HepG2 (cell line): ENCODE data around the gene SECTM1. TPM values are rescaled to one million over a fixed set of nuclear protein-coding genes. Genes with fewer than 3 reads are reported as not detected.
A peak's percentile ranks its signal among the peaks of the same experiment; 100 is the strongest.

Source experiments
- CENPT ChIP-seq: sonication (generic); formaldehyde crosslinking; IDR thresholded peaks from 2 replicates; pipeline ENCODE4 v1.8.0; 2022; ENCODE audit warnings: low read depth, mild to moderate bottlenecking, moderate library complexity, missing genetic modification reagents
- HMGXB4 ChIP-seq, 2 experiments: sonication (generic) in 1 of 2; formaldehyde crosslinking in 1 of 2; IDR thresholded peaks; 2 replicates each; pipeline versions ENCODE4 v1.4.0 to v1.6.1; 2018 to 2020; ENCODE audit warnings: missing genetic modification reagents in 2 of 2, borderline replicate concordance in 1 of 2, low read depth in 1 of 2, mild to moderate bottlenecking in 1 of 2, missing biosample characterization in 1 of 2
- HNRNPUL1 ChIP-seq: fragments of 200-400 bp; formaldehyde crosslinking; IDR thresholded peaks from 2 replicates; pipeline ENCODE4 v1.6.1; 2017; ENCODE audit warnings: low read depth, mild to moderate bottlenecking, low read length, moderate library complexity
- KAT7 ChIP-seq: IDR thresholded peaks from 2 replicates; pipeline ENCODE4 v1.6.1; 2018; ENCODE audit warnings: borderline replicate concordance, missing compliant biosample characterization
- KDM5B ChIP-seq: sonication (generic); formaldehyde crosslinking; IDR thresholded peaks from 2 replicates; pipeline ENCODE4 v1.4.0; 2020; ENCODE audit warnings: missing genetic modification reagents, mild to moderate bottlenecking, borderline replicate concordance
- MBD4 ChIP-seq: IDR thresholded peaks from 2 replicates; pipeline ENCODE4 v1.6.1; 2012; ENCODE audit warnings: low read length, inconsistent platforms, borderline replicate concordance
- ONECUT2 ChIP-seq: sonication (generic); formaldehyde crosslinking; IDR thresholded peaks from 2 replicates; pipeline ENCODE4 v1.4.0; 2020; ENCODE audit warnings: missing genetic modification reagents
- RFX3 ChIP-seq: IDR thresholded peaks from 2 replicates; pipeline ENCODE4 v1.6.1; 2016; ENCODE audit warnings: missing biosample characterization, missing genetic modification reagents
- SIN3A ChIP-seq: IDR thresholded peaks from 2 replicates; pipeline ENCODE4 v1.6.1; 2011; ENCODE audit warnings: low read depth, mild to moderate bottlenecking, control low read depth, low read length, borderline replicate concordance
- SMARCE1 ChIP-seq: fragments of 450-650 bp; IDR thresholded peaks from 2 replicates; pipeline ENCODE4 v1.6.1; 2017; ENCODE audit warnings: borderline replicate concordance
- TEAD2 ChIP-seq: sonication (generic); formaldehyde crosslinking; IDR thresholded peaks from 2 replicates; pipeline ENCODE4 v1.9.0; 2021; ENCODE audit warnings: missing genetic modification reagents
- TEAD3 ChIP-seq: optimal IDR thresholded peaks from 2 replicates; pipeline ENCODE3; 2016; ENCODE audit warnings: borderline replicate concordance
- THAP9 ChIP-seq: sonication (generic); formaldehyde crosslinking; IDR thresholded peaks from 2 replicates; pipeline ENCODE4; 2020; ENCODE audit warnings: missing genetic modification reagents, mild to moderate bottlenecking, borderline replicate concordance
- ZBTB14 ChIP-seq: sonication (generic); formaldehyde crosslinking; IDR thresholded peaks from 2 replicates; pipeline ENCODE4 v1.4.0; 2020; ENCODE audit warnings: missing genetic modification reagents
- ZBTB21 ChIP-seq: sonication (generic); formaldehyde crosslinking; IDR thresholded peaks from 2 replicates; pipeline ENCODE4 v1.4.0; 2020; ENCODE audit warnings: missing genetic modification reagents
- ZNF136 ChIP-seq: sonication (generic); formaldehyde crosslinking; IDR thresholded peaks from 2 replicates; pipeline ENCODE4 v1.8.1; 2022; ENCODE audit warnings: low read depth, mild to moderate bottlenecking, moderate library complexity, missing genetic modification reagents
- ZNF160 ChIP-seq: sonication (generic); formaldehyde crosslinking; IDR thresholded peaks from 2 replicates; pipeline ENCODE4 v1.8.0; 2022; ENCODE audit warnings: mild to moderate bottlenecking, inconsistent platforms, missing genetic modification reagents
- ZNF274 ChIP-seq: sonication (generic); formaldehyde crosslinking; IDR thresholded peaks from 2 replicates; pipeline ENCODE4 v1.5.1; 2020; ENCODE audit warnings: mild to moderate bottlenecking, missing genetic modification reagents
- ZNF451 ChIP-seq: sonication (generic); formaldehyde crosslinking; IDR thresholded peaks from 2 replicates; pipeline ENCODE4 v1.5.0; 2020; ENCODE audit warnings: mild to moderate bottlenecking, missing genetic modification reagents
- ZNF589 ChIP-seq: sonication (generic); formaldehyde crosslinking; conservative IDR thresholded peaks from 2 replicates; pipeline ENCODE4 v1.8.0; 2022; ENCODE audit warnings: mild to moderate bottlenecking, moderate library complexity, missing genetic modification reagents
- ZNF687 ChIP-seq: sonication (generic); formaldehyde crosslinking; IDR thresholded peaks from 2 replicates; pipeline ENCODE4 v1.5.1; 2020; ENCODE audit warnings: mild to moderate bottlenecking, missing genetic modification reagents, moderate library complexity
- polyA plus RNA-seq, 8 experiments: library from polyadenylated mRNA; depleted of rRNA in 3 of 8; stranded (reverse) in 7 of 8; unstranded in 1 of 8; fragments of >200 nt; fragmentation: Illumina TruSeq in 4 of 8; extraction: Trizol in 4 of 8; gene quantifications; 2 replicates each; pipeline versions ENCODE4 v1.2.1 to v1.2.3, GENCODE V29; 2011 to 2016; ENCODE audit warnings: low read depth in 4 of 8, missing spikeins in 1 of 8, mixed read lengths in 1 of 8; ENCODE audit not compliant: insufficient read depth in 1 of 8
- total RNA-seq, 5 experiments: library from RNA; depleted of rRNA; stranded (reverse); fragments of >200 nt; fragmentation: Illumina TruSeq; extraction: Trizol; gene quantifications; 2 replicates each; pipeline ENCODE4 v1.2.3, GENCODE V29; 2016; ENCODE audit warnings: low read depth in 1 of 5

Gene SECTM1
- total and polyA plus RNA-seq, 2 of the 13 experiments (the other 11 are each of a cell fraction or from before 2014, with no cell fraction given) = 3.5 to 5.3 TPM

GRCh38 chr17:82354804-82355308 is 21.3 kb upstream of the SECTM1 start (continued):
- TF ChIP-seq SIN3A = no peak
- no peak for TF ChIP-seq RFX3 (CRISPR knock-in tag)
- TF ChIP-seq ZNF687 (CRISPR knock-in tag) = peak; percentile 57
- TF ChIP-seq ZBTB14 (CRISPR knock-in tag) = no peak
- TF ChIP-seq ZBTB21 (CRISPR knock-in tag) = no peak
- TF ChIP-seq ZNF136 (CRISPR knock-in tag) = no peak
- no peak for TF ChIP-seq MBD4
- no peak for TF ChIP-seq ONECUT2
- no peak for TF ChIP-seq TEAD3
- no peak for TF ChIP-seq ZNF589 (CRISPR knock-in tag)
- TF ChIP-seq ZNF451 (CRISPR knock-in tag) = no peak
- TF ChIP-seq ZNF160 = no peak
- no peak for TF ChIP-seq TEAD2 (CRISPR knock-in tag)
- TF ChIP-seq ZNF274 (CRISPR knock-in tag) = 0 out of 2 replicates have a peak, but pooled peaks have one; percentile 27
- TF ChIP-seq HMGXB4 (CRISPR knock-in tag; IDR thresholded peaks at IDR 0.05; ENCODE audit: borderline replicate concordance in 1 of 2, low read depth in 1 of 2) = 0 out of 4 replicates have a peak, but pooled peaks of 1 of the 2 experiments have one; percentile 15
- TF ChIP-seq KAT7 = no peak
- TF ChIP-seq THAP9 (CRISPR knock-in tag) = 0 out of 2 replicates have a peak, but pooled peaks have one; percentile 35
- TF ChIP-seq HNRNPUL1 = no peak
- 0 out of 2 replicates have a peak, but pooled peaks have one; percentile 29 for TF ChIP-seq KDM5B (CRISPR knock-in tag)
- no peak for TF ChIP-seq CENPT (CRISPR knock-in tag)
- TF ChIP-seq SMARCE1 = no peak
